Measurements from ENCODE around the gene RNPS1. TPM values are rescaled to one million over a fixed set of nuclear protein-coding genes. Genes with fewer than 3 reads are reported as not detected.

The RNPS1 gene
- total and polyA plus RNA-seq, 2 of the 4 experiments (the other 2 are of a cell fraction) = 57.5 to 192 TPM

GRCh38 chr16:2243031-2243528 is 24.8 kb downstream of the RNPS1 start:
- dilution Hi-C loops (cut with HindIII; ENCODE audit: low sequenced_read_pairs, unreplicated experiment) = no loop called here
- 98% methylated on average over 7 of the region's 19 CpGs; no CpG with 5 or more reads in 1 of the 2 experiments for WGBS, 2 experiments (ENCODE audit: extremely low coverage in 2 of 2, insufficient read length in 1 of 2)
- no peak overlapping the region for H2BK5ac ChIP-seq (ENCODE audit: low read depth, low read length, poor library complexity, severe bottlenecking)
- no peak overlapping the region for H3K9ac ChIP-seq (ENCODE audit: low read depth, low read length)
- H3K14ac ChIP-seq (replicated peaks; ENCODE audit: low read depth, low read length) = no peak overlapping the region
- H3K4me1 ChIP-seq (ENCODE audit: control insufficient read depth, insufficient read depth, low read length) = no peaks in the 10 kb centered on the region
- BruUV-seq (replicated peaks) = no TSS peak
- no peak overlapping the region for H3K18ac ChIP-seq (ENCODE audit: low read depth, low read length)
- H2BK15ac ChIP-seq (ENCODE audit: low read depth, low read length) = no peak overlapping the region
- ATAC-seq (ENCODE audit: low read depth) = no peak
- POLR2A ChIA-PET (ENCODE audit: unreplicated experiment) = no interaction called here
- no peak overlapping the region for H2AK9ac ChIP-seq (replicated peaks; ENCODE audit: low read depth, low read length, poor library complexity)
- no peak overlapping the region for H4K8ac ChIP-seq (ENCODE audit: low read depth in 2 of 2, low read length in 2 of 2)
- no peak overlapping the region for H3K4me2 ChIP-seq (ENCODE audit: low read depth, low read length)
- no peak overlapping the region for H3K56ac ChIP-seq (ENCODE audit: extremely low read depth, insufficient read depth, low read length)
- H4K20me1 ChIP-seq (ENCODE audit: insufficient read depth, low read length) = no peaks in the 10 kb centered on the region; the same call in none of the 2 replicates
- no peak overlapping the region for H2AK5ac ChIP-seq (ENCODE audit: low read depth, low read length)
- no peaks in the 10 kb centered on the region for H3K27me3 ChIP-seq (ENCODE audit: control insufficient read depth, insufficient read depth, low read length)
- no peak overlapping the region for H2BK120ac ChIP-seq (ENCODE audit: low read depth, low read length)
- H2AFZ ChIP-seq (replicated peaks; ENCODE audit: low read length, poor library complexity) = no peak overlapping the region
- peaks cover 50% of the 10 kb centered on the region for H3K36me3 ChIP-seq (ENCODE audit: control insufficient read depth, insufficient read depth, low read length)
- H3K27ac ChIP-seq (ENCODE audit: insufficient read depth, low read length) = no peak overlapping the region
- H3K9me3 ChIP-seq (ENCODE audit: control insufficient read depth, insufficient read depth, low read length) = no peaks in the 10 kb centered on the region
- in situ Hi-C loops (cut with MboI; ENCODE audit: low sequenced_read_pairs) = no loop called here
- H3K79me1 ChIP-seq (ENCODE audit: low read depth in 1 of 2, low read length in 2 of 2) = peaks cover 11 to 25% of the 10 kb centered on the region in 2 experiments
- DNase-seq = no peak
- intact Hi-C loops (cut with micrococcal nuclease) = no loop called here
- no peaks in the 10 kb centered on the region for H3K9me1 ChIP-seq (ENCODE audit: insufficient read depth, low read length)
- TF ChIP-seq USF2 (IDR thresholded peaks at IDR 0.05; ENCODE audit: low read depth, low read length) (no peak), FOS (IDR thresholded peaks at IDR 0.05; ENCODE audit: low read depth, low read length) (no peak), SMC3 (IDR thresholded peaks at IDR 0.05; ENCODE audit: low read depth, low read length) (no peak), MAZ (IDR thresholded peaks at IDR 0.05; ENCODE audit: borderline replicate concordance, low read depth, low read length) (no peak), MXI1 (IDR thresholded peaks at IDR 0.05; ENCODE audit: borderline replicate concordance, low read depth, low read length) (no peak), ELK1 (IDR thresholded peaks at IDR 0.05; ENCODE audit: borderline replicate concordance, low read depth, low read length) (no peak), CEBPB (IDR thresholded peaks at IDR 0.05; ENCODE audit: low read depth, low read length) (no peak), POLR2A (IDR thresholded peaks at IDR 0.05; ENCODE audit: low read depth, low read length) (no peak), CTCF (conservative IDR thresholded peaks at IDR 0.05; ENCODE audit: low read depth, low read length) (no peak), NFE2L2 (IDR thresholded peaks at IDR 0.05; ENCODE audit: low read depth, low read length) (no peak)
- no peak overlapping the region for H3K4ac ChIP-seq (ENCODE audit: low read depth, low read length)
- H3K23ac ChIP-seq (ENCODE audit: low read depth, low read length) = no peak overlapping the region
- H4K5ac ChIP-seq (ENCODE audit: low read depth, low read length) = no peak overlapping the region
- no peak overlapping the region for H2BK20ac ChIP-seq (ENCODE audit: low read depth, low read length)
- H3K4me3 ChIP-seq (ENCODE audit: insufficient read depth, low read depth, low read length) = no peak overlapping the region
- H4K91ac ChIP-seq (ENCODE audit: insufficient read depth, low read depth, low read length) = no peak overlapping the region
- CTCF ChIA-PET = no interaction called here

Measured in IMR-90 (cell line).